ENCODE data around the gene C3orf22.

The C3orf22 gene

GRCh38 chr3:126556637-126557414, 1.9 kb downstream of the C3orf22 start:
- no peak for TF ChIP-seq TAF1 (IDR thresholded peaks at IDR 0.05; ENCODE audit: borderline replicate concordance, insufficient read depth, low read length)
- no peak for TF ChIP-seq REST (IDR thresholded peaks at IDR 0.05; ENCODE audit: insufficient read depth in 1 of 2, low read depth in 2 of 2, low read length in 2 of 2)
- TF ChIP-seq POLR2AphosphoS5 (IDR thresholded peaks at IDR 0.05; ENCODE audit: low read depth, low read length): no peak
- TF ChIP-seq SIN3A (IDR thresholded peaks at IDR 0.05; ENCODE audit: borderline replicate concordance, insufficient read depth, low read length): no peak
- TF ChIP-seq FOXP2 (optimal IDR thresholded peaks at IDR 0.05; ENCODE audit: borderline replicate concordance, extremely low read depth, extremely low read length, insufficient read depth): no peak

- TF ChIP-seq REST (IDR thresholded peaks at IDR 0.05; ENCODE audit: insufficient read depth in 1 of 2, low read depth in 2 of 2, low read length in 2 of 2) (no peak), FOXP2 (optimal IDR thresholded peaks at IDR 0.05; ENCODE audit: borderline replicate concordance, extremely low read depth, extremely low read length, insufficient read depth) (no peak), TAF1 (IDR thresholded peaks at IDR 0.05; ENCODE audit: borderline replicate concordance, insufficient read depth, low read length) (no peak), POLR2AphosphoS5 (IDR thresholded peaks at IDR 0.05; ENCODE audit: low read depth, low read length) (no peak), SIN3A (IDR thresholded peaks at IDR 0.05; ENCODE audit: borderline replicate concordance, insufficient read depth, low read length) (no peak)
These were observed 2.7 kb downstream of the C3orf22 start for GRCh38 chr3:126555795-126556636.

GRCh38 chr3:126554560-126555525, 3.9 kb downstream of the C3orf22 start:
- TF ChIP-seq TAF1 (IDR thresholded peaks at IDR 0.05; ENCODE audit: borderline replicate concordance, insufficient read depth, low read length) (no peak), REST (IDR thresholded peaks at IDR 0.05; ENCODE audit: insufficient read depth in 1 of 2, low read depth in 2 of 2, low read length in 2 of 2) (no peak), SIN3A (IDR thresholded peaks at IDR 0.05; ENCODE audit: borderline replicate concordance, insufficient read depth, low read length) (no peak), POLR2AphosphoS5 (IDR thresholded peaks at IDR 0.05; ENCODE audit: low read depth, low read length) (no peak), FOXP2 (optimal IDR thresholded peaks at IDR 0.05; ENCODE audit: borderline replicate concordance, extremely low read depth, extremely low read length, insufficient read depth) (no peak)

DNA sequence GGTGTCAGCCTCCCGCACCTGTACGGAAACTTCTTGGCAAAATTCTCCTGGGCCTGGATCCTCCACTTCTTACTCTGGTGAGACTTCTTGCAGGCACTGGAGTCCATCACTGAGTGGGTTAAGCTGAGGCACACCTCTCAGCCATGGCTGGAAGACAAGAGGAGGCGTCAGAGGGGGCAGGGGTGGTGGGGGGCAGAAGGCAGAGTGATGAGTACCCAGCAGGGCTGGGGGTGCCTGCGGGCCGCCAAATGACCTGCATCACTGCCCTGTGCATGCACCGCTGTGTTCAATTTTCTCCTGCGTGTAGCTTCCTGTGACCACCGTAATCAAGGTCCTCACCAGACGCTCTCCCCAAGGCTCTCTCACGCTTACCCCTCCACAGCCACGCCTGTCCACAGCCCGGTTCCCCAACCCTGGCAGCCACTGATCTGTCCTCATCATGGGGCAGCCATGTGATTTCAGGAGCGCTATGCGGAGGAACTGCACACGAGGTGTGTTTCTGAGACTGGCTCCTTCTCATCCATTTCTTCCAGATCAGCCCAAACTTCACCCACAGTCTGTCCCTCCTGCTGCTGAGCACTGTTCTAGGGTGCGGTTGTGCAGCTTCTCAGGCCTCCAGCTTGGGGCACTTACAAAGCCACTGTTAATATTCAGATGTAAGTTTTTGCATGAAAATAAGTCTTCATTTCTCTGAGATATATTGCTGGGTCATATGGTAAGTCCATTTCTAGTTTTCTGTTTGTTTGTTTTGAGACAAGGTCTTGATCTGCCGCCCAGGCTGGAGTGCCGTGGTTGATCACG, 5.2 kb downstream of the C3orf22 start:
- TF ChIP-seq REST (IDR thresholded peaks at IDR 0.05; ENCODE audit: insufficient read depth in 1 of 2, low read depth in 2 of 2, low read length in 2 of 2) (no peak), TAF1 (IDR thresholded peaks at IDR 0.05; ENCODE audit: borderline replicate concordance, insufficient read depth, low read length) (no peak), POLR2AphosphoS5 (IDR thresholded peaks at IDR 0.05; ENCODE audit: low read depth, low read length) (no peak), FOXP2 (optimal IDR thresholded peaks at IDR 0.05; ENCODE audit: borderline replicate concordance, extremely low read depth, extremely low read length, insufficient read depth) (no peak), SIN3A (IDR thresholded peaks at IDR 0.05; ENCODE audit: borderline replicate concordance, insufficient read depth, low read length) (no peak)
